GM21423 (cell line): ENCODE data around the gene HMCES.

Experiments used
- ATAC-seq: cut with Tn5 transposase; IDR thresholded peaks from one replicate; pipeline ENCODE4 v1.9.1; 2021; ENCODE audit warnings: mild to moderate bottlenecking, moderate library complexity; ENCODE audit not compliant: unreplicated experiment

HMCES gene

GRCh38 chr3:129278439-129278965, at the start of gene HMCES:
Gene HMCES, plus strand, starts transcription at chr3:129278870. Its CDS starts 863 bp downstream, at chr3:129279733.
- peak; percentile 48 for ATAC-seq

- ATAC-seq, result no peak
These were observed 49.6 kb upstream of the HMCES start for GRCh38 chr3:129228891-129229585.

GRCh38 chr3:129230311-129231019, 48.2 kb upstream of the HMCES start:
- no peak for ATAC-seq

- no peak for ATAC-seq
These were observed 47.1 kb upstream of the HMCES start for GRCh38 chr3:129231331-129232119.

DNA sequence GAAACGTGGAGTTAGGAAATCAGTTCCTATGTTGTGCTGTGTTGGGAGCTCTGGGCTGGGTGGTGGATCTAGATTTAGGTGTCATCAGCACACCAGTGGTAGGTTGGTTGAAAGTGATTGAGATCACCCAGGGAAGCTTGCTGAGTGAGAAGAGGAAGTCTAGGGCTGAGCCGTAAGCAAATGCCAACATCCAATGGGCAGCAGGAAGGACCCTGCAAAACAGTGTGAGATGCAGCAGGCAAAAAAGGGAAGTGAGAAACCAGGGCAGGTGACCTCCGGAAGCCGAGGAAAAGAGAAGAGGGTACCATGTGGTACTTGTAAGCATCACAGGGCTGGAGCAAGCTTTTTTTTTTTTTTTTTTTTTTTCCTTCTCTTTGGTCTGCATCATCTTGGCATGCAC, 45.1 kb upstream of the HMCES start:
- peak; percentile 93 for ATAC-seq

DNA sequence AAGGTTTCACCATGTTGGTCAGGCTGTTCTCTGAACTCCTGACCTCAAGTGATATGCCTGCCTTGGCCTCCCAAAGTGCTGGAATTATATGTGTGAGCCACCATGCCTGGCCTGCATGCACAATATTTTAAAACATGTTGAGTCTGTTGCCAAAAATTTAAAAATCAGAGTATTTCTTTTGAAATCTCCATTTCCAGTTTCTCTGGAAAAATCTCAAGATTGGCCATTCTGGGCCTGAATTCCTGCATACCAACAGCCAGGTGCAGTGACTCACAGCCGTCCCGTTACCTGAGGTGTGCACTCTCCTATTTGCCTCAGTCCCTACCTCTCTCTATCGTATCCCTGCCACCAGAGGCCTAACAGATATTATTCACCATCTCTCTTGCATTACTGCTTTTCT, 44.2 kb upstream of the HMCES start:
- ATAC-seq, result no peak

DNA sequence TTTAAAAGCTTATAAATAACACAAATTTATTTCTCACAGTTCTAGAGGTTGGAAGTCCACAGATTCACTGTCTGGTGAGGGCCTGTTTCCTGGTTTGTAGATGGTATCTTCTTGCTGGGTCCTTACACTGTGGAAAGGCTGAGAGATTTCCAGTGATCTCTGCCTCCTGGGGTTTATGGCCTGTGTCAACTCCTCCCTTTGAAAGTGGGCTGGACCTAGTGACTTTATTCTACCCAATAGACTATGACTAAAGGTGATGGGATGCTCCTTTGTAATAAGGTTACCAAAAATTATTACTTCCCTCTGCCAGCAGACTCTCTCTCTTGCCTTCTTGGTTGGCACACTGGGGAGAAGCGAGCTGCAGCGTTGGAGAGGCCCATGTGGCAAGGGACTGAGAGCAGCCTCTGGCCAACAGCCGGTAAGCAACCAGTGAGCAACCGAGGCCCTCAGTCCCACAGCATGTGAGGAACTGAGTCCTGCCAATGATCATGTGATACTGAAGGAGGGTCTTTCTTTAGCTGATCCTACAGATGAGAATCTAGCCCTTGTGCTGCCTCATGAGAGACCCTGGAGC, 43.2 kb upstream of the HMCES start:
- no peak for ATAC-seq

GRCh38 chr3:129238945-129239705, 39.5 kb upstream of the HMCES start:
- no peak for ATAC-seq

DNA sequence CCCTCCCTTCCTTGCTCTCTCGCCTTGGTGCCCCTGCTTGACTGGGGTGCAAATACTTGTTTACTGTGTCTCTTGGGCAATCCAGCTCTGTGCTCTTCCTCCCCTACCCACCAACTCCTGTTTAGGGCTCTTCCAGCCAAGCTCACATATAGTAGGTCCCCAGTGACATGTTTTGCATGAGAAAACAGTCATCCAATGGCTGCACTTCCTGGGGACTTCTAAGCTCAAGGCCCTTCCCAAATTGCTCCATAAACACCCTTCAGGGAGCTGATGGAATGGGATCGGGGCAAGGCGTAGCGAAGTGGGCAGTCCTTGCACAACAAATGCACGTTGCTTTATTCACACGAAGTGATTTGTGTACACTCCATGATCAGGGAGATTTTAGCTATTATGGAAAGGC, 38.7 kb upstream of the HMCES start:
- no peak for ATAC-seq

GRCh38 chr3:129240436-129240835, 38.2 kb upstream of the HMCES start:
- no peak for ATAC-seq

- ATAC-seq, result no peak
These were observed 33.5 kb upstream of the HMCES start for GRCh38 chr3:129245141-129245540.

DNA sequence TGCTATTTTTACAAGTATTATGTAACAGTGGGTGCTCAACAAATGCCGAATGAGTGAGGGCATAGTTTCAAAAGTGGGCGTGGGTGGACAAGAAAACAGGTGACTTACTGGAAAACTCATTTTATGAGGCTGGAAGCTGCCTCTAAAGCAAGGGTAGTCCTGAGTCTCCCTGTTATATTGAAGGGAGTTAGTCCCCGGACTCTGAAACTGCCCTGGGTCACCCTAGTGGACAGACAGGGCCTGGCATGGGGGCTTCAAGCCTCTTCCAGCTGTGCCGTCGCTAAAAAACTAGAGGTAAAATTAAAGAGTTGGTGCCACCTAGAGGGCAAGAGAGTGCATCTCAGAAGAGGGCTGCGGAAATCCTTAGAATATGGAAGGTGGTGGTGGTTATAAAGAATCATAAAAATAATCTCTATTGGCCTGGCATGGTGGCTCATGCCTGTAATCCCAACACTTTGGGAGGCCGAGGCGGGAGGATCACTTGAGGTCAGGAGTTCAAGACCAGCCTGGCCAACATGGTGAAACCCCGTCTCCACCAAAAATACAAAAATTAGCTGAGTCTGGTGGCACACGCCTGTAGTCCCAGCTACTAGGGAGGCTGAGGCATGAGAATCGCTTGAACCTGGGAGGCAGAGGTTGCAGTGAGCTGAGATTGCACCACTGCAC, 32.9 kb upstream of the HMCES start:
- peak; percentile 48 for ATAC-seq

DNA sequence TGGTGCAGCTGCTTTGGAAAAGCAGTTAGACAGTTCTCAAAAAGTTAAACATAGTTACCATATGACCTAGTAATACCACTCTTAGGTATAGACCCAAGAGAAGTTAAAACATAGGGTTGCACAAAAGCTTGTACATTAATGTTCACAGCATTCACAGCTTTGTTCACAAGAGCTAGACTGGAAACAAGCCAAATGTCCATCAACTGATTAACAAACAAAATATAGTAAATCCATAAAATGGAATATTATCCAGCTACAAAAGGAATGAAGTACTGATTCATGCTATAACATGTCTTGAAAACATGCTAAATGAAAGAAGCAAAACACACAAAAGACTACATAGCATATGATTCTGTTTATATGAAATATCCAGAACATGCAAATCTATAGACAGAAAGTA, 32.0 kb upstream of the HMCES start:
- no peak for ATAC-seq

GRCh38 chr3:129248286-129248979, 30.2 kb upstream of the HMCES start:
- ATAC-seq, result no peak

- ATAC-seq, result peak; percentile 80
These were observed 29.2 kb upstream of the HMCES start, which contains the start of gene COPG1 for GRCh38 chr3:129249284-129250065. Gene COPG1, plus strand, starts transcription at chr3:129249606. Its CDS starts 104 bp downstream, at chr3:129249710.

DNA sequence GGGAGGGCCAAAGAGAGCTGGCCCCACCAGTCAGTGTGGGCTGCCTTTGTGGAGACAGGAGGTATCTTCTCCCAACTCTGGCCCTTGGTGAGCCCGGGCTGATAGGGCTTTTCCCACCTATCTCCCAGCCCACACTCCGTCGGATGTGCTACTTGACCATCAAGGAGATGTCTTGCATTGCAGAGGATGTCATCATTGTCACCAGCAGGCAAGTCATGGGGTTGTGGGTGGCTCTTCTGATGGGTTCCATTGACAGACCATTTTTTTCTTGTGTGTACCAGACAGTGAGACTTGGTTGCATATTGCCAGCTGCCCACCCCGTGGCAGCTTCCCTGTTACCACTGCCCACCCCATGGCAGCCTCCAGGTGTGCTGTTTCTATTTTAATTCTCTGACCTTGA, 25.9 kb upstream of the HMCES start:
- ATAC-seq, result no peak

DNA sequence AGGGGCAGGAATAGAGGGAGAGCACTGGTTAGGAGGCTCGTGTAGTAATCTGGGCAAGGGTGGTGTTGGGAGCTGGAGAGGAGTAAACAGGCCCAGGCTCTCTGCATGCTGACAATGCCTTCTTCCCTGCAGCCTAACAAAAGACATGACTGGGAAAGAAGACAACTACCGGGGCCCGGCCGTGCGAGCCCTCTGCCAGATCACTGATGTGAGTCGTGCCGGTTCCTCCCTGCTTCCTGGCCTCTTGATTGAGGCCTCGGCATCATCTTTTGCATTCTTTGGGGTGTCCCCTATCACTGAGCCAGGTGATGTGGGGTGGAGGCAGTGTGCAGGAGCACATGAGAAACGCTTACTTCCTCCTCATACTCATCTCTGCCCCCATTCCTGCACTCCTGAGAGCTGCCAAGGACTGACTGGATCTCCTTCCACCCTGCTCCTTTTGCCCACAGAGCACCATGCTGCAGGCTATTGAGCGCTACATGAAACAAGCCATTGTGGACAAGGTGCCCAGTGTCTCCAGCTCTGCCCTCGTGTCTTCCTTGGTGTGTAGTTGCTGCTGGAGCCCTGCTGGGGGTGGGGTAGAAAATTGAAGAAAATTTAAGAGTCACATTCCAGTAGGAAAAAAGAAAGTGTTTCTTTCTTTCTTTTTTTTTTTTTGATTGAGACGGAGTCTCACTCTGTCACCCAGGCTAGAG, 24.0 kb upstream of the HMCES start:
- no peak for ATAC-seq

DNA sequence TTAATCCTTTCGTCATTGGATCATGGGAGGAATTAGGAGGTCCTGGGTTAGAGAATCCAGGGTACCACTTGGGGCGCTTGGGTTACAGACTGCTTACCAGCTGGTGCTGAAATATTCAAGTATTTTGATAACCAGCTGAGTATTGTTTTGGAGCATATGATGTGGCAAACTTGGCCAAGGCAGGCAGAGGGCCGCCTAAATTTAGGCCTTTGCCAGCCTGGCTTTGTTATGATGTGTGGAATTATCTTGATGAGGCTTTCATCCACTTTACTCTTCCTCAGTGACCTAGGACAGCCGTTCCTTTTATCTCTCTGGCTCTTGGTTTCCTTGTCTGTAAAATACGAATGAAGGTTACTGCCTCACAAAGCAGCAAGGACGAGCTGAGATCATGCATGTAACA, 22.4 kb upstream of the HMCES start:
- no peak for ATAC-seq
